Testis (tissue), 2 donors: ENCODE measurements around the gene VPS37C.

Source experiments
- CTCF ChIP-seq, 3 experiments: fragments of 450-650 bp in 2 of 3; fragments of 200-600 bp in 1 of 3; sonication (generic) in 1 of 3; IDR thresholded peaks; one replicate each; pipeline ENCODE4 v1.5.1; 2016 to 2019; ENCODE audit warnings: antibody characterized with exemption in 3 of 3, mild to moderate bottlenecking in 2 of 3, moderate library complexity in 1 of 3
- POLR2A ChIP-seq: fragments of 450-650 bp; IDR thresholded peaks from one replicate; pipeline ENCODE4 v1.6.1; 2017; ENCODE audit warnings: antibody characterized with exemption, mild to moderate bottlenecking, moderate library complexity

DNA sequence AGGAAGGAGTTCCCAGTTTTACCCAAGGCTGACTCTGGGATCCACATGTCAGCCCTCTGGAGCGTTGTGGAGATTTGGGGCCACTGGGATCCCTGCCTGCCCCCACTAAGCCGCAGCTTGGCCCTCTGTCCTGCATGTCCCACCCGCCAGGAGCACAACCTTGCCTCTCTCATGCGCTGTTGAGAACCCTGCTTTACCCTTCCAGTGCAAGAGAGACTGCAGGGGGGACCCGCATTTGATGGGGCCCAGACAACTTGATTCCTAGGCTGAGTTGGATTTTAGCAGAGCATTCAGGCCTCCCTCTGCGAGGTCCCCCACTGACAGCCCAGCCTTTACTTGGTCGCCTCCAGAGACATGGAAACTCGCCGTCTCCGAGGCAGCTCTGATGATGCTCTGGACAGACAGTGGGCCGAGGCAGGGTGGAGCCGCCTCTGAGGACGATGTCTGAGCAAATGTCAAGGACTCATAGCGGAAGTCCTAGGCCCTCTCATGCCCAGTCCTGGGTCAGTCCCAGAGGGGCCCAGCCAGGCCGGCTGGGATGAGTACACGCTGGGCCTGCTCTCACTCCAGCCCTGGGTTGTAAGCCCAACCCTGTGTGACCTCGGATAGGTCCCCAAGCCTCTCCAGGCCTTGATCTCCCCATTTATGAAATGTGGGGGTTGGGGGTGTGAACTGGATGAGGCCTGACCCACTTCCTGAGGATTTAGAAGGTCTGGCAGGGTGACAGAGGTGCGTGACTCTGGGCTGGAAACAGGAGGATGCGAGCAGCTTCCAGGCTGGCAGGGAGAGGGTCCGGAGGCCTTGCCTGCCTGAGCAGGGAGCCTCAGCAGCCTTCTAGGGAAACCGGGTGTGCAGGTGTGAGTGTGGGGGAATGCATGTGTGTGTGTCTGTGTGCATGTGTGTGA lies 58.3 kb downstream of the VPS37C start:
- TF ChIP-seq CTCF (IDR thresholded peaks at IDR 0.05) = no peak
- no peak for TF ChIP-seq POLR2A
